ENCODE measurements around the gene BST1.
A peak's percentile ranks its signal among the peaks of the same experiment; 100 is the strongest.

BST1 gene

DNA sequence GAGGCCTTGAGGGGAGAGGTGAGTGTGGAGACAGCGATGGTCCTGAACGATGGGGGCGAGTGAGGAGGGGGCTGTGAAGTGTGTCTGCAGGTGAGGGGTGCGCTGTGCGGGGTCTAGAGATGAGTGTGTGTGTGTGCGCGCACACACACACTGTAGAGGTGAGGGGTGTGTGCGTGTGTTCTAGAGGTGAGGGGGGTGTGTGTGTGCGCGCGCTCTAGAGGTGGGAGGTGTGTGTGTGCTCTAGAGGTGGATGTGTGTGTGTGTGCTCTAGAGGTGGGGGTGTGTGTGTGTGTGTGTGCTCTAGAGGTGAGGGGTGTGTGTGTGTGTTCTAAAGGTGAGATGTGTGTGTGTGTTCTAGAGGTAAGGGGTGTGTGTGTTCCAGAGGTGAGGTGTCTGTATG, 574 bp downstream of the BST1 start:
- in situ Hi-C loops (cut with HindIII; ENCODE audit: low pct_unique_long_range_greater_than_20kb, low sequenced_read_pairs) = no loop called here
- TF ChIP-seq JUND (IDR thresholded peaks at IDR 0.05; ENCODE audit: low read depth) = no peak
- no peak for DNase-seq (ENCODE audit: low read depth in 1 of 2, low spot score in 1 of 2)

- TF ChIP-seq JUND (IDR thresholded peaks at IDR 0.05; ENCODE audit: low read depth) = no peak
- no peak for DNase-seq (ENCODE audit: low read depth in 1 of 2, low spot score in 1 of 2)
- in situ Hi-C loops (cut with HindIII; ENCODE audit: low pct_unique_long_range_greater_than_20kb, low sequenced_read_pairs) = no loop called here
Observed at GRCh38 chr4:15704129-15704528, 1.3 kb downstream of the BST1 start.

GRCh38 chr4:15706646-15707362, 3.9 kb downstream of the BST1 start:
- in situ Hi-C loops (cut with HindIII; ENCODE audit: low pct_unique_long_range_greater_than_20kb, low sequenced_read_pairs) = no loop called here
- no peak for TF ChIP-seq JUND (IDR thresholded peaks at IDR 0.05; ENCODE audit: low read depth)
- DNase-seq (ENCODE audit: low read depth in 1 of 2, low spot score in 1 of 2) = no peak

GRCh38 chr4:15707363-15707715, 4.5 kb downstream of the BST1 start:
- no peak for TF ChIP-seq JUND (IDR thresholded peaks at IDR 0.05; ENCODE audit: low read depth)
- in situ Hi-C loops (cut with HindIII; ENCODE audit: low pct_unique_long_range_greater_than_20kb, low sequenced_read_pairs) = no loop called here
- peak in 1 of 2 experiments; percentile 13 for DNase-seq (ENCODE audit: low read depth in 1 of 2, low spot score in 1 of 2)

- in situ Hi-C loops (cut with HindIII; ENCODE audit: low pct_unique_long_range_greater_than_20kb, low sequenced_read_pairs) = no loop called here
- DNase-seq (ENCODE audit: low read depth in 1 of 2, low spot score in 1 of 2) = no peak
Observed at GRCh38 chr4:15711762-15712161, 8.9 kb downstream of the BST1 start.

DNA sequence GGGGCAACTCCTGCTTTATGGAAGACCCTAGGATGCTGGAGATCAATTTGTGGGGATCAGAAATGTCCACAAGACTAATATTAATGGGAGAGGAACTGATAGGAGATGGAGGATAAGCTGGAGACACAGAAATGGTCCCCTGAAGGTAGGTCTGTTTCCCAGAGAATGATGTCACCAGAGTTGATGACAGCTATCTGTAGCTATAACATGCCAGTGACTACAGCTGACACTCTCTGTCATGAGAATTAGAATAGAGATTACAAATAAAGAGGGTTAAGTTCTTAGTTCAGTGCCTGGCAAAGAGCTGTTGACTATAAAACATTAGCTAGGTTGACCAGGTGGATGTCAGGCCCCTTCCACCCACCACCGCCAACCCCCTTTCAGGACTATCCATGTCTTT, 9.3 kb downstream of the BST1 start:
- in situ Hi-C loops (cut with HindIII; ENCODE audit: low pct_unique_long_range_greater_than_20kb, low sequenced_read_pairs) = no loop called here
- DNase-seq (ENCODE audit: low read depth in 1 of 2, low spot score in 1 of 2) = no peak
- TF ChIP-seq JUND (IDR thresholded peaks at IDR 0.05; ENCODE audit: low read depth) = no peak

More at GRCh38 chr4:15711762-15712161, 8.9 kb downstream of the BST1 start:
- TF ChIP-seq JUND (IDR thresholded peaks at IDR 0.05; ENCODE audit: low read depth) = no peak

- in situ Hi-C loops (cut with HindIII; ENCODE audit: low pct_unique_long_range_greater_than_20kb, low sequenced_read_pairs) = no loop called here
- DNase-seq (ENCODE audit: low read depth in 1 of 2, low spot score in 1 of 2) = no peak
- no peak for TF ChIP-seq JUND (IDR thresholded peaks at IDR 0.05; ENCODE audit: low read depth)
Observed at GRCh38 chr4:15714141-15714540, 11.3 kb downstream of the BST1 start.

DNA sequence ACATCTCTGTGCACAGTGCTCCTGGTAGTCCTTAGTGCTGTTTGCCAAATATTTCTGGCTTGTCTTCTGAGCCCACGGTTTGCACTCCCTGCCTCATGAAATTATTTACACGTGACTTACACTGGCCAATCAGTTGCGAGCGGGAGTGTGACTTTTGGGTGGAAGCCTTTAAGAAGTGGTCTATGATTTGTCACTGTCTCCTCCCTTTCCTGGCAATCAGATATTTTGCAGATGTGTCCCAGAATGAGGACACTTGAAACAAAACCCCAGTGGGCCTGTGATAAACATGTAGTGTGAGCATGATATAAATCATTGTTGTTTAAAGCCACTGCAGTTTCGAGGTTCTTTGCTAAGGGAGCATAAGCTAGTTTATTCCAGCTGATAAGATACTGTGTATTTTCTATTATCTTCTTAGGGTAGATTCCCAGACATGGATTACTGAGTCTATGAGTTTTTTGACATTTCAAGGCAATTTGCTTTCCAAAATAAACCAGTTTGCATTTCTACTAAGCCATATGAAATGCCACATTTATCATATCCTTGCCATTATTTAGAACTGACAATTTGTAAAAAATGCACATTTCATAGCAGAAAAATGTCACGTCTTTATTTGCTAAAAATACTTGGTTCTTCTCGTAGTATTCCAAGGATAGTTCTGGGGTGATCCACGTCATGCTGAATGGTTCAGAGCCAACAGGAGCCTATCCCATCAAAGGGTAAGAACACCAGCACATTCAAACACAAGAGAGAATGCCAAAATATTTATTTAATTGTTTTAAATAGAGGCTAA, 12.0 kb downstream of the BST1 start:
- DNase-seq (ENCODE audit: low read depth in 1 of 2, low spot score in 1 of 2) = no peak
- in situ Hi-C loops (cut with HindIII; ENCODE audit: low pct_unique_long_range_greater_than_20kb, low sequenced_read_pairs) = no loop called here
- TF ChIP-seq JUND (IDR thresholded peaks at IDR 0.05; ENCODE audit: low read depth) = no peak

DNA sequence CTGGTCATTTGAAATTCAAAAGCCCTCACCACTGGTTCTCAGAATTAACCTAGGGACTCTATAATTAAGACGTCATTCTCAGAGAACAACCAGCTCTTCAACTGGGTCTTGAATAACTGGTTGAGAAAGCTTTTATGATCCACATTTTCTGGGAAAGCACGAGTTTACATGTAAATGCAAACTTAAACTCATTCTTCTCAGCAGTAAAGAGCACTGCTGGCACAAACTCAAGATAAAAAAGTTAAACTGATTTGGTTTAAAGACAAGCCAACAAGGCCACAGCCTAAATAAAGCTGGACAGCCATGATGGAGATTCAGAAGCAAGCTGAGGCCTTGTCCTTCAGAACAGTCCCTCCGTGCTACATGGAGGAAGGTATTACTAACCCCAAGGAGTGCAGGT, 13.2 kb downstream of the BST1 start:
- in situ Hi-C loops (cut with HindIII; ENCODE audit: low pct_unique_long_range_greater_than_20kb, low sequenced_read_pairs) = no loop called here
- TF ChIP-seq JUND (IDR thresholded peaks at IDR 0.05; ENCODE audit: low read depth) = no peak
- no peak for DNase-seq (ENCODE audit: low read depth in 1 of 2, low spot score in 1 of 2)

DNA sequence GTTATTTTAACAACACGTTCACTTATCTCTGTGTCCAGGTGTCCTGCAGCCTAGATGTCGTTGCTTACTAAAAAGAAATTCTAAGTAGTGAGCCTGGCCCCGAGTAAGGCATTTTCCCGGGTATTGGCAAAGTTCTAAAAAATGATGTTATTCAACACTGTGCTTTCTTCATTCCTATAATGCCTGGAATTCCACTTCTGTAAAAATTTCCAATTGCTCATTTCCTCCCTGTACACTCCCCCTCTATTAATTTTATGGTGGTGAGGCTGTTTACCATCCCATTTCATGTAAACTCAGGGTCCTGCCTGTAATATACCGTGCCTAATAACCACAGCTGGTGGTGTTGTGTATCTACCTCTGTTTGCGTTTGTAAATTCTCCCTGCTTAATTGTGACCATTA, 14.2 kb downstream of the BST1 start:
- no peak for DNase-seq (ENCODE audit: low read depth in 1 of 2, low spot score in 1 of 2)
- in situ Hi-C loops (cut with HindIII; ENCODE audit: low pct_unique_long_range_greater_than_20kb, low sequenced_read_pairs) = no loop called here
- TF ChIP-seq JUND (IDR thresholded peaks at IDR 0.05; ENCODE audit: low read depth) = no peak

DNA sequence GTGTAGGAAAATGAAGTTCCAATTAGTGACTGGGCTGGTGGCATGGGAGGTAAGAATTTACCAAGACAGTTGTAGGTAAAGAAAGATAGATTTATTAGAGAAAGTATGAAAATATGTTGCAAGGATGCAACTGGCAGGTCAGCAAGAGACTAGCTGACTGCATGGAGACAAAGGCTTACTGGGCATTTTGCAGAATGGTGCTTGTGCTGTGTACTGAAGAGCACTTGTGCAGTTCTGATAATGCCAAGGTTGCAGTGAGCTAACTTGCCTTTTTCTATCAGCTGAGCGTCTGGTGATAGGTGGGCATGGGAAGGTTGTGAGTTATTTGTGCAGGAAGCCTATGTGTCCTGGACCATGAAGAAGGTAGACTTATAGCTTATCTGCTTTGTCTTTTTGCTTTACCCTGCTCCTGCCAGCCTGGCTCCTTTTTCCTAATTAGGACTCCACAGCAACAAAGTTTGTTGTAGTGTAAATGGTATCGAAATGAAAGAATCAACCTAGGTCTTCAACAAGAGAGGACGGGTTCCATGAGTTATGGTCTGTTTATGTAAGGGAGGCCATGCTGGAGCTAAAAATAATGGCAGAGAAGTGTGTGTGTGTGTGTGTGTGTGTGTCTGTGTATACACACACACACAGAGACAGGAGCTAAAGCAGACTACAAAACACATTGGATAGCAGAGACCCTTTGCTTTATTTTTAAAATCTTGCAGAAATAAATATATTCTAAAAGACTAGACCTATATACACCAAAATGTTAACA, 15.0 kb downstream of the BST1 start:
- in situ Hi-C loops (cut with HindIII; ENCODE audit: low pct_unique_long_range_greater_than_20kb, low sequenced_read_pairs) = no loop called here
- TF ChIP-seq JUND (IDR thresholded peaks at IDR 0.05; ENCODE audit: low read depth) = no peak
- DNase-seq (ENCODE audit: low read depth in 1 of 2, low spot score in 1 of 2) = no peak

- in situ Hi-C loops (cut with HindIII; ENCODE audit: low pct_unique_long_range_greater_than_20kb, low sequenced_read_pairs) = no loop called here
- TF ChIP-seq JUND (IDR thresholded peaks at IDR 0.05; ENCODE audit: low read depth) = no peak
- no peak for DNase-seq (ENCODE audit: low read depth in 1 of 2, low spot score in 1 of 2)
Observed at GRCh38 chr4:15718465-15718864, 15.6 kb downstream of the BST1 start.

DNA sequence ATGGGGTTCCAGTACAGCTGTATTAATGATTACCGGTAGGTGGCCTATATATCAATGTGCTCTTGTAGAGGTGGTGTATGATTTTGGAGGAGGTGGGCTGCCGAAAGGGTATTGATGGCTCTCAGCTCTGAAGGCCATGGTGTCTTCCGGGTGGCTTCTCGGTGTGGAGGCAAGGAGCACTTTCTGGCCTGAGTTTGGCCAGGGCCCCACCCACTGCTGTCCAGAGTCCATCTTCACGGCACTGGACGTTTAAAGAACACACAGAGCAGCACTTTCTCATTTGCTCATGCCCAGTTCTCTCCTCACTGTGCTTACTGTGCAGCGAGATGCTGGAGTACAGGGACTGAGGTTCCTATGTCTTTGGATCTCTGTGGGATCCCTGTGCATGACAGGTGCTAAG, 16.1 kb downstream of the BST1 start:
- in situ Hi-C loops (cut with HindIII; ENCODE audit: low pct_unique_long_range_greater_than_20kb, low sequenced_read_pairs) = no loop called here
- TF ChIP-seq JUND (IDR thresholded peaks at IDR 0.05; ENCODE audit: low read depth) = no peak
- no peak for DNase-seq (ENCODE audit: low read depth in 1 of 2, low spot score in 1 of 2)

Data from T47D (cell line).